HEK293 (cell line): ENCODE data around the gene PLEKHB2.

Experiments
- CTCF ChIA-PET: fragments of 350-600 bp; formaldehyde crosslinking; extraction: SDS; loops from one replicate; lab custom pipeline; 2021; ENCODE audit warnings: antibody characterized with exemption; lab: Yijun Ruan, JAX
- POLR2A ChIA-PET: fragments of 300-600 bp; formaldehyde crosslinking; extraction: SDS; loops from one replicate; lab custom pipeline; 2020; ENCODE audit warnings: antibody characterized with exemption, inconsistent platforms; lab: Yijun Ruan, JAX
- H3K27ac ChIP-seq: fragments of 200-500 bp; sonication (Bioruptor generic); 2 replicates; pipeline ENCODE4 v1.5.1; 2014; ENCODE audit warnings: low read depth, low read length, control low read depth, inconsistent platforms; ENCODE audit errors: extremely low read depth
- H3K36me3 ChIP-seq, 2 experiments: fragments of 200-500 bp in 1 of 2; sonication (Bioruptor generic) in 1 of 2; 1 replicate in 1 of 2; 2 replicates in 1 of 2; pipeline ENCODE4 v1.5.1; 2014 to 2017; ENCODE audit warnings: inconsistent platforms in 2 of 2, low read length in 2 of 2; ENCODE audit not compliant: control insufficient read depth in 2 of 2, insufficient read depth in 1 of 2
- H3K4me1 ChIP-seq: fragments of 200-500 bp; sonication (Bioruptor generic); 2 replicates; pipeline ENCODE4 v1.5.1; 2014; ENCODE audit warnings: mild to moderate bottlenecking, low read length, inconsistent platforms; ENCODE audit not compliant: control insufficient read depth, insufficient read depth
- H3K4me3 ChIP-seq: 2 replicates; pipeline ENCODE4 v1.5.1; 2011; ENCODE audit warnings: low read depth, mild to moderate bottlenecking, control low read depth, low read length, moderate library complexity
- H3K9me3 ChIP-seq: fragments of 200-500 bp; sonication (Bioruptor generic); 2 replicates; pipeline ENCODE4 v1.5.1; 2014; ENCODE audit warnings: low read depth, low read length, inconsistent platforms; ENCODE audit not compliant: control insufficient read depth, insufficient read depth
- CTCF ChIP-seq: fragments of 450-650 bp; formaldehyde crosslinking; IDR thresholded peaks from 2 replicates; pipeline ENCODE4 v1.5.1; 2016; ENCODE audit warnings: missing biosample characterization, missing genetic modification characterization
- HOXC10 ChIP-seq: sonication (generic); formaldehyde crosslinking; IDR thresholded peaks from 2 replicates; pipeline ENCODE4 v1.8.1; 2023; ENCODE audit warnings: mild to moderate bottlenecking, missing genetic modification reagents
- KLF1 ChIP-seq: fragments of 450-650 bp; formaldehyde crosslinking; IDR thresholded peaks from 2 replicates; pipeline ENCODE4 v1.5.1; 2016; ENCODE audit warnings: missing biosample characterization, missing genetic modification characterization
- SALL2 ChIP-seq: fragments of 450-650 bp; formaldehyde crosslinking; IDR thresholded peaks from 2 replicates; pipeline ENCODE4 v1.5.0; 2017; ENCODE audit warnings: missing biosample characterization, mild to moderate bottlenecking, missing genetic modification characterization, borderline replicate concordance
- SP2 ChIP-seq: fragments of 450-650 bp; formaldehyde crosslinking; IDR thresholded peaks from 2 replicates; pipeline ENCODE4 v1.5.1; 2016; ENCODE audit warnings: missing biosample characterization, missing genetic modification characterization
- TSHZ1 ChIP-seq: fragments of 450-650 bp; formaldehyde crosslinking; IDR thresholded peaks from 2 replicates; pipeline ENCODE4 v1.5.1; 2016; ENCODE audit warnings: missing biosample characterization, missing genetic modification characterization, borderline replicate concordance
- ZBTB6 ChIP-seq: fragments of 450-650 bp; formaldehyde crosslinking; IDR thresholded peaks from 2 replicates; pipeline ENCODE4 v1.5.1; 2017; ENCODE audit warnings: missing biosample characterization, missing genetic modification characterization
- ZNF133 ChIP-seq: fragments of 450-650 bp; formaldehyde crosslinking; IDR thresholded peaks from 2 replicates; pipeline ENCODE4 v1.5.1; 2016; ENCODE audit warnings: missing biosample characterization, missing genetic modification characterization
- ZNF146 ChIP-seq: fragments of 450-650 bp; formaldehyde crosslinking; IDR thresholded peaks from 2 replicates; pipeline ENCODE4 v1.5.1; 2016; ENCODE audit warnings: missing biosample characterization, missing genetic modification characterization
- ZNF174 ChIP-seq: fragments of 450-650 bp; formaldehyde crosslinking; IDR thresholded peaks from 2 replicates; pipeline ENCODE4 v1.5.0; 2017; ENCODE audit warnings: missing biosample characterization, mild to moderate bottlenecking, missing genetic modification characterization
- ZNF223 ChIP-seq: fragments of 450-650 bp; formaldehyde crosslinking; IDR thresholded peaks from 2 replicates; pipeline ENCODE4 v1.5.1; 2016; ENCODE audit warnings: missing biosample characterization, missing genetic modification characterization
- ZNF239 ChIP-seq: fragments of 450-650 bp; formaldehyde crosslinking; IDR thresholded peaks from 2 replicates; pipeline ENCODE4 v1.5.1; 2016; ENCODE audit warnings: missing biosample characterization, missing genetic modification characterization
- ZNF354C ChIP-seq: fragments of 450-650 bp; formaldehyde crosslinking; IDR thresholded peaks from 2 replicates; pipeline ENCODE4 v1.5.1; 2016; ENCODE audit warnings: missing biosample characterization, missing genetic modification characterization, low read depth, borderline replicate concordance
- ZNF37A ChIP-seq: fragments of 450-650 bp; IDR thresholded peaks from 2 replicates; pipeline ENCODE4 v1.5.1; 2018; ENCODE audit warnings: missing biosample characterization, missing genetic modification characterization
- ZNF391 ChIP-seq: fragments of 450-650 bp; formaldehyde crosslinking; IDR thresholded peaks from 2 replicates; pipeline ENCODE4 v1.5.1; 2016; ENCODE audit warnings: low read depth, missing biosample characterization, missing genetic modification characterization, borderline replicate concordance
- ZNF398 ChIP-seq: fragments of 450-650 bp; formaldehyde crosslinking; IDR thresholded peaks from 2 replicates; pipeline ENCODE4 v1.5.1; 2017; ENCODE audit warnings: missing biosample characterization, missing genetic modification characterization
- ZNF416 ChIP-seq: fragments of 450-650 bp; formaldehyde crosslinking; IDR thresholded peaks from 2 replicates; pipeline ENCODE4 v1.5.1; 2016; ENCODE audit warnings: missing biosample characterization, missing genetic modification characterization
- ZNF433 ChIP-seq: fragments of 450-650 bp; formaldehyde crosslinking; IDR thresholded peaks from 2 replicates; pipeline ENCODE4 v1.5.1; 2016; ENCODE audit warnings: missing biosample characterization, missing genetic modification characterization, low read depth
- ZNF48 ChIP-seq: fragments of 450-650 bp; formaldehyde crosslinking; IDR thresholded peaks from 2 replicates; pipeline ENCODE4 v1.5.1; 2016; ENCODE audit warnings: missing biosample characterization, missing genetic modification characterization
- ZNF555 ChIP-seq: fragments of 450-650 bp; formaldehyde crosslinking; conservative IDR thresholded peaks from 2 replicates; pipeline ENCODE4 v1.5.1; 2017; ENCODE audit warnings: missing biosample characterization, mild to moderate bottlenecking, missing genetic modification characterization, inconsistent platforms
- ZNF596 ChIP-seq: fragments of 450-650 bp; IDR thresholded peaks from 2 replicates; pipeline ENCODE4 v1.5.0; 2018; ENCODE audit warnings: missing biosample characterization, mild to moderate bottlenecking, missing genetic modification characterization, moderate library complexity
- ZNF639 ChIP-seq: fragments of 450-650 bp; formaldehyde crosslinking; IDR thresholded peaks from 2 replicates; pipeline ENCODE4 v1.5.1; 2016; ENCODE audit warnings: missing biosample characterization, missing genetic modification characterization
- ZNF654 ChIP-seq: fragments of 450-650 bp; formaldehyde crosslinking; IDR thresholded peaks from 2 replicates; pipeline ENCODE4 v1.5.1; 2016; ENCODE audit warnings: low read depth, missing biosample characterization, missing genetic modification characterization
- ZNF670 ChIP-seq: fragments of 450-650 bp; formaldehyde crosslinking; IDR thresholded peaks from 2 replicates; pipeline ENCODE4 v1.5.1; 2016; ENCODE audit warnings: missing biosample characterization, missing genetic modification characterization, low read depth
- ZSCAN23 ChIP-seq: fragments of 450-650 bp; formaldehyde crosslinking; IDR thresholded peaks from 2 replicates; pipeline ENCODE4 v1.5.1; 2016; ENCODE audit warnings: missing biosample characterization, missing genetic modification characterization
- ZSCAN5A ChIP-seq: fragments of 450-650 bp; formaldehyde crosslinking; IDR thresholded peaks from 2 replicates; pipeline ENCODE4 v1.5.1; 2016; ENCODE audit warnings: missing biosample characterization, missing genetic modification characterization

Gene PLEKHB2

GRCh38 chr2:131121464-131121863, 16.3 kb downstream of the PLEKHB2 start (continued):
- TF ChIP-seq ZNF391 (tag by site-specific recombination) (no peak), SP2 (tag by site-specific recombination) (no peak), ZNF555 (tag by site-specific recombination) (no peak), ZNF239 (tag by site-specific recombination) (no peak), ZNF48 (no peak), ZNF133 (tag by site-specific recombination) (no peak), ZNF639 (tag by site-specific recombination) (no peak), HOXC10 (CRISPR knock-in tag) (no peak), TSHZ1 (no peak)

- POLR2A ChIA-PET, result no interaction called here
- Histone ChIP-seq H3K4me1 (no peaks in the 10 kb centered on the region; the same call in 1 of the 2 replicates), H3K9me3 (no peaks in the 10 kb centered on the region), H3K27ac (no peak overlapping the region)
- CTCF ChIA-PET, result interaction anchor here (0.6 kb wide), 1 partner anchor 298 kb away, joined by 3 read pairs; no protein-coding TSS in a partner anchor
- no peak for TF ChIP-seq ZNF146
- no peak for TF ChIP-seq ZNF223 (tag by site-specific recombination)
- no peak for TF ChIP-seq ZNF433 (tag by site-specific recombination)
- no peak for TF ChIP-seq ZNF354C (tag by site-specific recombination)
- TF ChIP-seq ZNF654 (tag by site-specific recombination), result no peak
- TF ChIP-seq ZNF398 (tag by site-specific recombination), result no peak
- no peak for TF ChIP-seq ZNF596 (tag by site-specific recombination)
- no peak for TF ChIP-seq KLF1 (tag by site-specific recombination)
- no peak for TF ChIP-seq ZNF174
- no peak for TF ChIP-seq CTCF (tag by site-specific recombination)
- no peak for TF ChIP-seq ZNF37A
- TF ChIP-seq SALL2 (tag by site-specific recombination), result no peak
- TF ChIP-seq ZSCAN5A (tag by site-specific recombination), result no peak
- TF ChIP-seq ZNF416 (tag by site-specific recombination), result no peak
- TF ChIP-seq ZSCAN23 (tag by site-specific recombination), result no peak
- no peak for TF ChIP-seq ZNF670
- TF ChIP-seq ZBTB6 (tag by site-specific recombination), result no peak
- TF ChIP-seq, all 188 proteins: peak for 0
- Histone ChIP-seq H3K4me3 (no peak overlapping the region), H3K36me3 (peaks cover 7 to 44% of the 10 kb centered on the region in 2 experiments)
These were observed 17.4 kb downstream of the PLEKHB2 start for GRCh38 chr2:131122496-131122895.
